ENCODE results near the gene COG1. TPM values are rescaled to one million over a fixed set of nuclear protein-coding genes. Genes with fewer than 3 reads are reported as not detected.

COG1 gene
- polyA plus RNA-seq, 1 of the 3 experiments (the other 2 are of a cell fraction): 52.8 TPM

- TF ChIP-seq EP300 (IDR thresholded peaks at IDR 0.05; ENCODE audit: borderline replicate concordance in 1 of 2, low read depth in 1 of 2, low read length in 1 of 2): no peak
- TF ChIP-seq RFX5 (IDR thresholded peaks at IDR 0.05; ENCODE audit: low read length): no peak
- no peak for TF ChIP-seq GABPA (IDR thresholded peaks at IDR 0.05; ENCODE audit: low read depth)
- no peak for TF ChIP-seq TCF12 (IDR thresholded peaks at IDR 0.05)
- TF ChIP-seq POLR2AphosphoS5 (IDR thresholded peaks at IDR 0.05; ENCODE audit: low read depth, low read length): no peak
- no peak for TF ChIP-seq RCOR1 (IDR thresholded peaks at IDR 0.05; ENCODE audit: low read length)
- no peak for TF ChIP-seq NRF1 (IDR thresholded peaks at IDR 0.05; ENCODE audit: low read depth, low read length)
- no peak for TF ChIP-seq JUND (IDR thresholded peaks at IDR 0.05)
- no peak for TF ChIP-seq SMC3 (IDR thresholded peaks at IDR 0.05; ENCODE audit: low read depth, low read length)
- TF ChIP-seq NFIC (IDR thresholded peaks at IDR 0.05; ENCODE audit: borderline replicate concordance): no peak
- no peak for TF ChIP-seq RAD21 (IDR thresholded peaks at IDR 0.05; ENCODE audit: low read length)
Measured at GRCh38 chr17:73224237-73224636, 31.4 kb downstream of the COG1 start (continued).

DNA sequence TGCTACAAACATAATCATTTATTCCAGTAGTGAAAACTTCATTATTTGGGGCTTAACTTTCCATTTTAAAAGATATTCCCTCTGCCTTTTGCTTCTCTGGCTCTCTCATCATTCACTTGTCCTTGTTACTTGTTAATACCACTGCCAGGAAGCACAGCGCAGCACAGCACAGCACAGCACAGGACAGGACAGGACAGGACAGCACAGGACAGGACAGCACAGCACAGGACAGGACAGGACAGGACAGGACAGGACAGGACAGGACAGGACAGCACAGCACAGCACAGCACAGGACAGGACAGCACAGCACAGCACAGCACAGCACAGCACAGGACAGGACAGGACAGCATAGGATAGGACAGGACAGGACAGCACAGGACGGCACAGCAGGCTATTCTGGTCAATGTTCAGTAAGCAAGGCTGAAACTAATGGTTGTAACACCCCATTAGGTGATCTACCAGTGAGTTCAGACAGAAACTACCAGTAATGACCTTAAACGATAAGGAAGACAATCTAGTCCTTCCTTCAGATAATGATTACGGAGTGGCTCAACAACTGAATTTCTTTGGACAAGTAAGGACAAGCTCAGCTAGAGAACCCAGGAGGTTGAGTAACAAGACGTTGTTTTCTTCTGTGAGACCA lies 31.9 kb downstream of the COG1 start:
- no peak overlapping the region for H3K27ac ChIP-seq (ENCODE audit: low read depth in 2 of 2, low read length in 1 of 2)
- no peaks in the 10 kb centered on the region for H3K9me2 ChIP-seq
- peaks cover 94% of the 10 kb centered on the region for H3K79me2 ChIP-seq (ENCODE audit: insufficient read depth)
- peaks cover 5 to 14% of the 10 kb centered on the region in 2 experiments for H3K36me3 ChIP-seq (replicated peaks in 1 of 2; ENCODE audit: control insufficient read depth in 1 of 2, insufficient read depth in 2 of 2, low read length in 1 of 2)
- H3K27me3 ChIP-seq (ENCODE audit: insufficient read depth): no peaks in the 10 kb centered on the region
- H3K4me2 ChIP-seq: no peak overlapping the region
- H4K20me1 ChIP-seq (ENCODE audit: insufficient read depth): peaks cover 31% of the 10 kb centered on the region
- H3K9me3 ChIP-seq: no peaks in the 10 kb centered on the region
- ChIA-PET POLR2A (no interaction called here), CTCF (interaction anchor here (1.7 kb wide), 1 partner anchor 145 kb away, joined by 4 read pairs; no protein-coding TSS in a partner anchor)
- TF ChIP-seq GABPA (IDR thresholded peaks at IDR 0.05; ENCODE audit: low read depth): no peak
- no peak for TF ChIP-seq SIN3A (IDR thresholded peaks at IDR 0.05; ENCODE audit: borderline replicate concordance, low read depth, low read length)
- TF ChIP-seq JUND (IDR thresholded peaks at IDR 0.05): no peak
- TF ChIP-seq CHD2 (IDR thresholded peaks at IDR 0.05; ENCODE audit: low read length, partially characterized antibody): no peak
- no peak for TF ChIP-seq RAD21 (IDR thresholded peaks at IDR 0.05; ENCODE audit: low read length)
- TF ChIP-seq EZH2phosphoT487 (IDR thresholded peaks at IDR 0.05; ENCODE audit: borderline replicate concordance, low read depth): no peak
- TF ChIP-seq FOSL2 (IDR thresholded peaks at IDR 0.05; ENCODE audit: borderline replicate concordance, low read depth): no peak
- TF ChIP-seq TCF12 (IDR thresholded peaks at IDR 0.05): no peak
- TF ChIP-seq IRF3 (IDR thresholded peaks at IDR 0.05; ENCODE audit: low read depth, low read length): no peak
- no peak for TF ChIP-seq GATA2 (CRISPR knock-in tag; IDR thresholded peaks at IDR 0.05)
- no peak for DNase-seq
- peaks cover 27% of the 10 kb centered on the region for H3F3A ChIP-seq (replicated peaks; ENCODE audit: insufficient read depth)
- H2AFZ ChIP-seq (ENCODE audit: low read depth): no peak overlapping the region
- WGBS (ENCODE audit: low lambda C conversion rate): 91% methylated on average over 5 of the region's 5 CpGs
- H3K4me3 ChIP-seq (ENCODE audit: low read depth in 2 of 2, low read length in 1 of 2): no peak overlapping the region
- H3K9ac ChIP-seq: no peak overlapping the region
- peaks cover 15 to 35% of the 10 kb centered on the region in 2 experiments for H3K4me1 ChIP-seq (ENCODE audit: control insufficient read depth in 1 of 2, insufficient read depth in 2 of 2, low read depth in 1 of 2, low read length in 1 of 2)
